SW 1271 (cell line): ENCODE results near the gene TNIP1.
A peak's percentile ranks its signal among the peaks of the same experiment; 100 is the strongest.

ENCODE experiments used
- DNase-seq, 2 experiments: peaks; one replicate each; lab custom pipeline; 2025; lab: John Stamatoyannopoulos, UW

Gene TNIP1, protein sequence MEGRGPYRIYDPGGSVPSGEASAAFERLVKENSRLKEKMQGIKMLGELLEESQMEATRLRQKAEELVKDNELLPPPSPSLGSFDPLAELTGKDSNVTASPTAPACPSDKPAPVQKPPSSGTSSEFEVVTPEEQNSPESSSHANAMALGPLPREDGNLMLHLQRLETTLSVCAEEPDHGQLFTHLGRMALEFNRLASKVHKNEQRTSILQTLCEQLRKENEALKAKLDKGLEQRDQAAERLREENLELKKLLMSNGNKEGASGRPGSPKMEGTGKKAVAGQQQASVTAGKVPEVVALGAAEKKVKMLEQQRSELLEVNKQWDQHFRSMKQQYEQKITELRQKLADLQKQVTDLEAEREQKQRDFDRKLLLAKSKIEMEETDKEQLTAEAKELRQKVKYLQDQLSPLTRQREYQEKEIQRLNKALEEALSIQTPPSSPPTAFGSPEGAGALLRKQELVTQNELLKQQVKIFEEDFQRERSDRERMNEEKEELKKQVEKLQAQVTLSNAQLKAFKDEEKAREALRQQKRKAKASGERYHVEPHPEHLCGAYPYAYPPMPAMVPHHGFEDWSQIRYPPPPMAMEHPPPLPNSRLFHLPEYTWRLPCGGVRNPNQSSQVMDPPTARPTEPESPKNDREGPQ

GRCh38 chr5:151080613-151081430, at the start of gene TNIP1:
TNIP1 (minus strand) TSS chr5:151081034; CDS start chr5:151065095, 15,939 bp downstream.
- DNase-seq: peak; percentile 76 to 89

DNA sequence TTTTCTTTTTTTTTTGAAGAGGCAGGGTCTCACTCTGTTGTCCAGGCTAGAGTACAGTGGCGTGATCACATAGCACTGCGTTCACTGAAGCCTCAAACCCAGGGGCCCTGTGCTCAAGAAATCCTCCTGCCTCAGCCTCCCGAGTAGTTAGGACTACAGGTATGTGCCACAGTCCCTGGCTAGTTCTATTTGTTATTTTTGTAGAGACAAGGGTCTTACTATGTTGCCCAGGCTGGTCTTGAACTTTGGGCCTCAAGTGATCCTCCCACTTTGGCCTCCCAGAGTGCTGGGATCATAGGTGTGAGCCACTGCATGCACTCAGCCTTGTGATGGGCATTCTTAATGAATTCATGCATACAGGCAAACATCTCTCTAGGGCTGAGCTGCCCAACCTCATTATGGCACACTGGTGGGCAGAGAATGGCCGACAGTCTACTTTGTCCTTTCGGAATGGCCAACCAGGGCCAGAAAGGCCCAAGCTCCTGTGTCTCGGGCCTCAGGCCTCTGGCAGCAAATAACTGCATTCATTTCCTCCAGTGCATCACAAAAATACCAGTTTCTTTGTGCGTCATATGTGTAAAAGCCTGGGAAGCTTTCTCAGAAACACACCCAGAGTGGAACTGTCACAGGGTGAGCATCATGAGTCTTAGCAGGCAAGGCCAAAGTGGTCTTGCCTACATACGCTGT, 49.5 kb upstream of the TNIP1 start:
- no peak for DNase-seq

GRCh38 chr5:151128817-151129216, 48.0 kb upstream of the TNIP1 start:
- DNase-seq: no peak

- no peak for DNase-seq
These were observed 47.1 kb upstream of the TNIP1 start for GRCh38 chr5:151127926-151128325.

GRCh38 chr5:151126199-151126645, 45.4 kb upstream of the TNIP1 start:
- DNase-seq: peak; percentile 26 to 62

DNA sequence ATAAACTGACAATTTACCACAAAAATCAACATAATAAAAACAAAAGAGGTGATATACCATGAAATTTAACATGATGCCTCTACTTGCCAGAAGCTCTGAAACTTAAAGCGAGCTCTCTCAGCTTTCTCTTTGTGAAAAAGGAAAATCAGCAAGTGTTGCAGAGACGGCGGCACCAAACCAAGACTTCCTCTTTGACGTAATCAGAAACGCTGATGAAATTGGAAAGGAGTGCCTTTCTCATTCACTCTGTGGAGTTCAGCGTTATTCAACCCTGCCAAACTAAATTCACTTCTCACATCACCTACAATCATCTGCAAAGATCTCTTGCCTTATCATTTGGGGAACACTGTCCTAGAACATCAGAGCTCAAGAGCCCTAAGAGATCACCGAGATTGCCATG, 44.6 kb upstream of the TNIP1 start:
- DNase-seq: no peak

GRCh38 chr5:151123897-151124751, 43.3 kb upstream of the TNIP1 start:
- DNase-seq: no peak

DNA sequence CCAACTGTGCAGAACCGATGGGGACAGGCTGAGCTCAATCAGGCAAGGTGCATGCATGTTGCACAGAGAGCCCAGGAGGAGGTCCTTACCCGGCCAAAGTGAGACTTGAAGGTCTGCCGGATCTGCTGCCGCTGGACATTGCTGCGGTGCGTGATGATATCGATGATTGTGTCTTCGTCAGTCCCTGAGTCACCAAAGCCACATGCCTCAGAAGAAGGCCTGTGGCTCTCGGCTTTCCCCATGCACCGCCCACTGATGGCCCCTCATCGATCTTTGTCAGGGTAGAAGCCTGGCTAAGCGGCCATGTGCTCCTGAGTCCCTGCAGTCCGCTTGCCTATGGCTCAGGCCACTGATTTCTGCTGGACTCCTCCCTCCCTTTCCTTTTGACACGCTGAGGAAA, 42.0 kb upstream of the TNIP1 start:
- no peak for DNase-seq

GRCh38 chr5:151121665-151122064, 40.8 kb upstream of the TNIP1 start:
- DNase-seq: no peak

DNA sequence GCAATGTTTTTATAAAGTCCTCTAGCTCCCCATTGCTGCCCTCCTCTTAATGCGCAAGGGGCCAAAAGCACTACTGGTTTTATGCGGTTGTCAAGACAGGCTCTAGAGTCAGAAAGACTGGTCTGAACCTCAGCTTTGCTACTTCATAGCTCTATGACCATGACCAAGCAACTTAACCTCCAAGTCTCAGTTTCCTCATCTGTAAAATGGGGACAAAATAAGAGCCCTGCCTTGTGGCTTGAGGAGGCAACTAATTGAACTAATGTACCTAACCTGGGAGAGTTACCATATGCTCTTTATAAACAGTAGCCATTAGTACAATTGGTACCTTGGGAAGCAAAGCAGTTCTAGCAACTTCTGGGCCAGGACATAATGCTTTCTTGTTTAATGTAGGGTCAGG, 40.3 kb upstream of the TNIP1 start:
- DNase-seq: no peak

GRCh38 chr5:151118913-151119575, 38.2 kb upstream of the TNIP1 start:
- no peak for DNase-seq

DNA sequence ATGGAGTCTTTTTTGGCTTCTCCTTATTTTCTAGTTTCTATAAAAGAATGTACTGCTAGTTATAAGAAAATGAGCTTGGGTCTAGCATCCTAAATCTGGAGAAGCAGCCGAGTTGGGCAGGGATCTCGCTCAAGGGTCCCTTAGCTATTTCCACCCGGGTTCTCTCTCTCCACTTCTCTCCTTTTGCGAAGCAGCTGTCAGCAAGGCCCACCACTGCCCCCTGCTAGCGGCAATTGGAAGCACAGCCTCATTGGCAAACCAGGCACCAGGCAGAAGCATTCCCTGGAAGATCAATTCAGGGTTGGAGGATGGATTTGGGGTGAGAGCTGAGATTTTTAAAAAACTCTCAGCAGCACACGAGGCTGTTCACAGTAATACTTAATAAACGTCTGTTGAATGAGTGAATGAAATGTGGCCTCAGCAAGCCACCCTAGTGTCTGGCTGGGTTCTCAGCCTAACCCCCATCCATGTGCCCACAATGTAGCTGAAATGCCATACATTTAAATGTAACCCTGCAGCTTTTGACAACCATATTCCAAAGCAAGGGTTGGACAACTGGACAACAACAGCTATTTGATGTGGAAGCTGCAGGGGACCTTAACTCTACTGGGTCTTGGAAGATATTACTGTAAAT, 34.6 kb upstream of the TNIP1 start:
- DNase-seq: peak in 1 of 2 experiments; percentile 41

DNA sequence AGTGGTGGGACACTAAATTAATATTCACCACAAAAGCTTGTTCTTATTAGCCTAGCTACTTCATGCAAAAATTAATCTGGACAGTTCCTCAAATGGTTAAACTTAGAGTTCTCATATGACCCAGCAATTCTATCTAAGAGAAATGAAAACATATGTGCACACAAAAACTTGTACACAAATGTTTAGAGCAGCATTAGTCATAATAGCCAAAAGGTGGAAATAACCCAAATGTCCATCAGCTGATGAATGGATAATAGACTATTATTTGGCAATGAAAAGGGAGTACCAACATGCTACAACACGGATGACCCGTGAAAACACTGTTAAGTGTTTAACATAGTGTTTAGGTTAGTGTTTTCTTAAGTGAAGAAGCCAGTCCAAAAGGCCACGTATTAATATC, 32.8 kb upstream of the TNIP1 start:
- DNase-seq: no peak

GRCh38 chr5:151110992-151111391, 30.2 kb upstream of the TNIP1 start:
- no peak for DNase-seq

DNA sequence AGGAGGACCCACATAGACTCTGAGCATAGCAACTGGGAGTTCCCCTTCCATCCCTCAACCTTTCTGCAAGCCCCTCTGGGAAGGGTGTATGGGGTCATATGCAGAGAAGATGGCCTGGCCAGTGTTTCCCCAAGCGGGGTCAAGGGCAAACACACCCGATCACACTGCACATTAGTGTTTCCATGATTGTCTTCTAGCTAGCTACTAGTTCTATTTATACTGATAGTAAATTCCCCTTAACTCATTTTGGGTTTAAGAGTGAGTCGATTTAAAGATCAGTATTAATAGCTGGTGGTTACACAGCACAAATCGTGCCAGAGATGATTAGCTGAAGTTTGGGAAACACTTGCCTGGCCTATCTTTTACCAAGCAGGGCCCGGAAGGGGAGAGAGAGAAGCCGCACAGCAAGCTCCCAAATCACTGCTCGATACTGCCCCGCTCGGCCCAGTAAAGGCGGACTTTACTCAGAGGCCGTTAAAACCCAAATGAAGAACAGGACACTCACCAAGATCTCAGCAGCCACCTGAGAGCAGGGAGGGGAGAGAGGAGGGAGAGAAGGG, 29.4 kb upstream of the TNIP1 start:
- no peak for DNase-seq

DNA sequence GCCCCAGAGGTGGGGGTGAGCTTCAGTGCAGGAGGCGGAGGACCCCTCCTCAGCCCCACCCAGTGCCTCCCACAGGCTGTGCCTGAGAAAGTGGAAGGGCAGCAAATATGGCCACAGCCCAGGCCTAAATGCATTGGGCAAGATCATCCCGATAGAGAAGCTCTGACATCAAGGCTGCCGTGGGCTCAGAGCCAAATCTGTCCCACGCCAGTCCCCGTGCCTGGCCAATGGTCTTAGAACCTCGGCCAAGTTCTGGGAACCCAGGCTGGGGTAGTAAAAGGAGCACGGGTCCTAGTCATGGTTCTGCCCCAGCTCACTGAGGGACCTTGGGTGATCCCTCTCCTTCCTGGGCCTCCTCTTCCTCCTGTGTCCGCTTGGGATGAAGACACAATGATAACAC, 27.7 kb upstream of the TNIP1 start:
- no peak for DNase-seq

GRCh38 chr5:151107738-151108520, 27.1 kb upstream of the TNIP1 start:
- DNase-seq: no peak

GRCh38 chr5:151107084-151107483, 26.2 kb upstream of the TNIP1 start:
- DNase-seq: no peak

- no peak for DNase-seq
These were observed 25.7 kb upstream of the TNIP1 start for GRCh38 chr5:151106509-151106908.
